NB4 (cell line): ENCODE results near the gene TNFAIP8.

ENCODE experiments used
- DNase-seq: peaks from one replicate; pipeline ENCODE4 v3.0.0; 2010; ENCODE audit warnings: low read depth
- H3K4me3 ChIP-seq: one replicate; pipeline ENCODE4 v1.5.1; 2011; ENCODE audit warnings: mild to moderate bottlenecking, low read depth, low read length, moderate library complexity
- MYC ChIP-seq: IDR thresholded peaks from 2 replicates; pipeline ENCODE4 v1.6.1; 2011; ENCODE audit warnings: low read depth, low read length
- POLR2A ChIP-seq: IDR thresholded peaks from 2 replicates; pipeline ENCODE4 v1.6.1; 2011; ENCODE audit warnings: mild to moderate bottlenecking; ENCODE audit not compliant: insufficient read length; ENCODE audit errors: extremely low read depth
- TF ChIP-seq, protein P1 (sequence below): IDR thresholded peaks from one replicate; pipeline ENCODE4 v1.5.1; 2012; ENCODE audit warnings: low read depth, low read length
- TF ChIP-seq, protein P2 (sequence below): IDR thresholded peaks from 2 replicates; pipeline ENCODE4 v1.6.1; 2011; ENCODE audit warnings: low read depth, low read length

TNFAIP8 gene

DNA sequence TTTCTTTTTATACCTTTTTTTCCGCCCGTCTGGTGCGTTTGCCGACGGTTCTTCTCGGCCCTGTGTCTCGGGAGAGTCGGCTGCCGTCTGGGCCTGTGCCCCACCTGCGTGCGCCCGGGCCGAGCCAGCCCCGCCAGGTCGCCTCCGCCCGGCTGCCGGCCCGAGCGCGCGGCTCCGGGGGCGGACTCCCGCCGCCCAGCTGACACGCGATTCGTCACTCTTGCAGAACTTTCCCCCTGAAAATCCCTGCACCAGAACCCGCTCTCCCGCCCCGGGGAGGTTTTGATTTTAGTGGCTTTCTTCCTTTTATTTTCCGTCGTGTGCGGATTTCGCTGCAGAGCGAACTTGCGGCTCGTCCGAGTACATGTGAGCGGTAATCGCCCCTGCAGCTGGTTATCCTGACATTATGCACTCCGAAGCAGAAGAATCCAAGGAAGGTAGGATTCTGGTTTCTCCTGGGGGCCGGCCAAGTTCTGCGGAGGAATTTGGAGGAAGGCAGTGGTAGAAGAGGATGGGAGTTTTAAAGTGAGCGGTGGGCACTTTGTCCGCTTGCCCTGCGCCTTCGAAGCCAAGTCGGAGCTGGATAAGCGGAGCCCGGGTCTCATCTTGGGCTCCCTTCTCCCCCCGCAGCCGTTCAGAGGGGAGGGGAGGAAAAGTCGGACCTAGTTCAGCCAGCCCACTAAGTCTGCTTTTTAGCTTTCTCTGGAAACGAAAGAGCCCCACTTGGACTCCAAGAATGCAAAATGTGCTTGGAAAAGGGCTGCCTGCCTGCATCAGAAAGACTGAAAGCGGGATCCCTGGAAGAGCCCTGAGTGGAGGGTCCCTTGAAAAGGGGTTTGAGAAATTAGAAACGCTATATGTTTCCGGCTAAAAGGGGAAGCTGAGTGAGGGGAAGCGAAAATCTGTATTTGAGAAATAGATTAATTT lies at the start of gene TNFAIP8:
Gene TNFAIP8 (plus strand): TSS at position 335 of the 927 bp plus-strand sequence. CDS start 72 bp downstream, at position 407.
- DNase-seq: peak; percentile 76
- TF ChIP-seq, protein P1, sequence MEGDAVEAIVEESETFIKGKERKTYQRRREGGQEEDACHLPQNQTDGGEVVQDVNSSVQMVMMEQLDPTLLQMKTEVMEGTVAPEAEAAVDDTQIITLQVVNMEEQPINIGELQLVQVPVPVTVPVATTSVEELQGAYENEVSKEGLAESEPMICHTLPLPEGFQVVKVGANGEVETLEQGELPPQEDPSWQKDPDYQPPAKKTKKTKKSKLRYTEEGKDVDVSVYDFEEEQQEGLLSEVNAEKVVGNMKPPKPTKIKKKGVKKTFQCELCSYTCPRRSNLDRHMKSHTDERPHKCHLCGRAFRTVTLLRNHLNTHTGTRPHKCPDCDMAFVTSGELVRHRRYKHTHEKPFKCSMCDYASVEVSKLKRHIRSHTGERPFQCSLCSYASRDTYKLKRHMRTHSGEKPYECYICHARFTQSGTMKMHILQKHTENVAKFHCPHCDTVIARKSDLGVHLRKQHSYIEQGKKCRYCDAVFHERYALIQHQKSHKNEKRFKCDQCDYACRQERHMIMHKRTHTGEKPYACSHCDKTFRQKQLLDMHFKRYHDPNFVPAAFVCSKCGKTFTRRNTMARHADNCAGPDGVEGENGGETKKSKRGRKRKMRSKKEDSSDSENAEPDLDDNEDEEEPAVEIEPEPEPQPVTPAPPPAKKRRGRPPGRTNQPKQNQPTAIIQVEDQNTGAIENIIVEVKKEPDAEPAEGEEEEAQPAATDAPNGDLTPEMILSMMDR: no peak
- TF ChIP-seq POLR2A: no peak
- TF ChIP-seq, protein P2, sequence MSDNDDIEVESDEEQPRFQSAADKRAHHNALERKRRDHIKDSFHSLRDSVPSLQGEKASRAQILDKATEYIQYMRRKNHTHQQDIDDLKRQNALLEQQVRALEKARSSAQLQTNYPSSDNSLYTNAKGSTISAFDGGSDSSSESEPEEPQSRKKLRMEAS: no peak
- TF ChIP-seq MYC: no peak
- H3K4me3 ChIP-seq: peak within 1 kb of the TSS; percentile 65

DNA sequence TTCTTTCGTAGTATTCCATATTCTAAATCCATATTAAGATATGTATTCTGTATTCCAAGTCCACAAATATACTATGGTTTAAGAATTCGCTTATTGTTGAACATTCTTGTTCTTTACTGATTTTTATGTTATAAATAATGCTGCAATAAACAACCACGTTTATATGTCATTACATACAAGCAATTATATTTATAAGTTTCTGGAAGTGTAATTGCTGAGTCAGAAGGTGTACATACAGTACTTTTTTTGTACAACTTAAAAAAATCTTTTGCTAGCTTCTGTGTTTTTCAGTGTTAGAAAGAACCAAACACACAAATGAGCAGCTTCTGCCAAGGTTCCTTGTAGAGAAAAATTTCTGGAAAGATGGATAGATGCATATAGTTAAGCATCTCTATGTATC lies 48.6 kb upstream of the TNFAIP8 start:
- DNase-seq: no peak
- TF ChIP-seq, protein P2: no peak
- TF ChIP-seq POLR2A (no peak), MYC (no peak)
- TF ChIP-seq, protein P1: no peak
- peak overlapping the region; percentile 37 for H3K4me3 ChIP-seq

DNA sequence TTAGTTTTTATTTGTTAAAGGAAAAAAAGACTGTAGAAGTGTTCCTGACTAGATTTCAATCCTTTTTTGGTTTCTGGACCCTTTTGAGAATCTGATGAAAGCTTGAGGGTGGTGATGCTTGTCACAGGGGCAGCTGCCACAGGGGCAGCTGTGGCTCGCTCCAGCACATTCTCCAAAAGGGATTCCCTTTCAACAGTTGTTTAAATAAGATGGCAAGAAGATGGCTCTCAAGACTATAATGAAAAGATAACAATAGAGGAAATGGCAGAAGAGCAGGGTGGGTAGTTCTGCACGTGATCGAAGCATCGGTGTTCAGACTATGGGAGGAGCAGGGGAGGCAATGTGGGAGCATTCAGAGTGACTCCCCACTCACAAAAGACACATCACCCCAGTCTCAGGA lies 46.5 kb upstream of the TNFAIP8 start:
- peak overlapping the region; percentile 4 for H3K4me3 ChIP-seq
- TF ChIP-seq POLR2A (no peak), MYC (no peak)
- TF ChIP-seq, protein P2: no peak
- TF ChIP-seq, protein P1: no peak

DNA sequence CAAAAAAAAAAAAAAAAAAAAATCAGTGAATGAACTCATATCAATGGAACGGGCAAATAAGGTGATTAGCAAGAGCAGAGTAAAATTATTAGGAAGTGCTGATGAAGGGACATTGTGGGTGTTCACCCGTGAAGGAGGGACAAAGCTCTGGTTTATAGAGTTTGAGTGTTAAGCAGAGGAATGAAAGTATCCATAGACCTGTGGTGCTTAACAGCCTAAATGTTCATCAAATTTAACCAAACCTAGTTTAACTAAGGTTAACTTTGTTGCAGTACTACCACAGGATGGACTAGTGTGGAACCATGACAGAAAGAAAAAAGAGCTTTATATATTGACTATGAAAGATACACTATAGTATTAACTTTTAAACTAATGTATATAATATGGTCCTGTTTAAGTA lies 44.1 kb upstream of the TNFAIP8 start:
- DNase-seq: no peak
- TF ChIP-seq MYC: no peak
- TF ChIP-seq, protein P1: no peak
- no peak overlapping the region for H3K4me3 ChIP-seq

More for the DNA sequence above, 46.5 kb upstream of the TNFAIP8 start:
- no peak for DNase-seq

DNA sequence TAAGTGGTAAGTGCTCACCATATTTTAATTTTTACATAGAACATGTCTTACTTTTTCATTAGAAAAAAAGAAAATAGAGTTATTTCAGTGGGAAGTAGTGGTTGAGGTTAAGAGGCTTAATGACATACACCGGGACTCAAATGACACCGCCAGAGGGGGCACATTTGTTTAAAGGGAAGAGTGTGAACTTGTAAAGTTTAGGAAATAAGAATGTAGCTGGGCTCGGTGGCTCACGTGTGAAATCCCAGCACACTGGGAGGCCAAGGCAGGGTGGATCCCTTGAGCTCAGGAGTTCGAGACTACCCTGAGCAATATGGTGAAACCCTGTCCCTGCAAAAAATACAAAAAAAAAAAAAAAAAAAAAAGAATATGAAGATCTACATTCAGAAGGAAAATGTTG lies 43.4 kb upstream of the TNFAIP8 start:
- H3K4me3 ChIP-seq: no peak overlapping the region
- peak; percentile 45 for DNase-seq

DNA sequence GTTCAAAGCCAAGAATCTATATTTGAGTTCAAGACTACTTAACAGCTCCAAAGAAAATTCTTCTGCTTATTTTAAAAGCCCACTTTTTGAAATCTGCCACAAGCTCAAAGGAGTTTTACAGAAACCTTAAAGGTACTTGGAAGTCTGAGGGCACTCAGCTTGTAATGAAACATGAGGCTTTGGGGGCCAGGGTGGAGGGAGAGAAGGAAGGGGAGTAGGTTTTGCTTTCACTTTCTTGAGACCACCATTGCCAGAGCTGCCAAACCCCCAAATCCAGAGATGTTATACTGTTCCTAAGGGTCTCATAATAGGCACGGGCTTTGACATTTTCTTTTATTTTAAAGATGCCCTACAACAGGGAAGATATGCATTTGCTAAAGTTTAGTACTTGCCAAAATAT lies 42.6 kb upstream of the TNFAIP8 start:
- no peak for DNase-seq
- no peak overlapping the region for H3K4me3 ChIP-seq
- TF ChIP-seq POLR2A: no peak
- TF ChIP-seq, protein P2: no peak
- TF ChIP-seq, protein P1: no peak
- no peak for TF ChIP-seq MYC

More for the DNA sequence above, 43.4 kb upstream of the TNFAIP8 start:
- TF ChIP-seq POLR2A: no peak
